Endothelial cell of umbilical vein (primary cell): ENCODE results near the gene SMIM44. TPM values are rescaled to one million over a fixed set of nuclear protein-coding genes. Genes with fewer than 3 reads are reported as not detected.

Experiments used
- BruUV-seq: library from RNA; stranded (reverse); fragments of 400-500 nt; replicated peaks from 2 replicates; lab custom pipeline; 2021; lab: Mats Ljungman, UMichigan
- CTCF ChIA-PET: fragments of 300-600, 350-600 bp; sonication (Branson Sonifier 250); formaldehyde crosslinking; loops from one replicate; lab custom pipeline; 2021; ENCODE audit warnings: antibody characterized with exemption, inconsistent platforms; lab: Charles Lee
- POLR2A ChIA-PET: fragments of 300-600, 350-600 bp; sonication (Branson Sonifier 250); formaldehyde crosslinking; loops from one replicate; lab custom pipeline; 2021; ENCODE audit warnings: antibody characterized with exemption, inconsistent platforms; lab: Charles Lee
- DNase-seq: peaks from one replicate; pipeline ENCODE4 v3.0.0-alpha.2; 2011; ENCODE audit warnings: low read depth, low spot score
- FAIRE-seq: peaks from 2 replicates; lab custom pipeline; 2011; peaks lifted over from hg19 to GRCh38; lab: Jason Lieb, UNC
- H2AFZ ChIP-seq: 2 replicates; pipeline ENCODE4 v1.6.0; 2012; ENCODE audit warnings: low read depth, low read length, control low read depth, inconsistent platforms
- H3K27ac ChIP-seq: 2 replicates; pipeline ENCODE4 v1.5.1; 2011; ENCODE audit warnings: low read depth, mild to moderate bottlenecking, control low read depth, low read length, moderate library complexity; ENCODE audit not compliant: insufficient read depth
- H3K27me3 ChIP-seq, 2 experiments: 2 replicates each; pipeline versions ENCODE4 v1.6.0 to v1.6.1; 2011; ENCODE audit warnings: low read length in 2 of 2, mixed read lengths in 1 of 2; ENCODE audit not compliant: control insufficient read depth in 2 of 2, insufficient read depth in 2 of 2
- H3K36me3 ChIP-seq, 2 experiments: 2 replicates in 1 of 2; 3 replicates in 1 of 2; pipeline ENCODE4 v1.5.1; 2011; ENCODE audit warnings: low read length in 2 of 2, mild to moderate bottlenecking in 1 of 2, moderate library complexity in 1 of 2; ENCODE audit not compliant: control insufficient read depth in 2 of 2, insufficient read depth in 2 of 2; ENCODE audit errors: extremely low read depth in 1 of 2
- H3K4me1 ChIP-seq: 3 replicates; pipeline ENCODE4 v1.5.1; 2011; ENCODE audit warnings: mild to moderate bottlenecking, low read length; ENCODE audit not compliant: control insufficient read depth, insufficient read depth; ENCODE audit errors: extremely low read depth
- H3K4me2 ChIP-seq: 2 replicates; pipeline ENCODE4 v1.6.1; 2011; ENCODE audit warnings: low read length, control low read depth, mixed read lengths; ENCODE audit not compliant: insufficient read depth
- H3K4me3 ChIP-seq, 3 experiments: fragments of 200-600 bp in 1 of 3; sonication (generic), shearing (Covaris generic) in 1 of 3; replicated peaks in 1 of 3; 2 replicates each; pipeline ENCODE4 v1.5.1; 2011 to 2016; ENCODE audit warnings: control low read depth in 3 of 3, low read length in 3 of 3, mild to moderate bottlenecking in 2 of 3, inconsistent platforms in 1 of 3, low read depth in 1 of 3, moderate library complexity in 1 of 3; ENCODE audit not compliant: insufficient read depth in 1 of 3
- H3K79me2 ChIP-seq: 2 replicates; pipeline ENCODE4 v1.6.0; 2012; ENCODE audit warnings: low read length, inconsistent platforms; ENCODE audit not compliant: control insufficient read depth, insufficient read depth
- H3K9ac ChIP-seq: replicated peaks from 2 replicates; pipeline ENCODE3; 2011; ENCODE audit warnings: low read length, control low read depth; ENCODE audit not compliant: insufficient read depth; ENCODE audit errors: extremely low read depth
- H3K9me1 ChIP-seq: replicated peaks from 3 replicates; pipeline ENCODE4 v1.6.0; 2011; ENCODE audit warnings: mild to moderate bottlenecking, low read length; ENCODE audit not compliant: control insufficient read depth, insufficient read depth; ENCODE audit errors: extremely low read depth
- H3K9me3 ChIP-seq: replicated peaks from 2 replicates; pipeline ENCODE4 v1.5.1; 2012; ENCODE audit warnings: low read length, inconsistent platforms; ENCODE audit not compliant: control insufficient read depth, insufficient read depth
- H4K20me1 ChIP-seq: replicated peaks from 2 replicates; pipeline ENCODE3; 2011; ENCODE audit warnings: mild to moderate bottlenecking, low read length; ENCODE audit not compliant: control insufficient read depth, insufficient read depth; ENCODE audit errors: extremely low read depth
- EZH2 ChIP-seq: IDR thresholded peaks from 2 replicates; pipeline ENCODE4 v1.6.1; 2012; ENCODE audit warnings: borderline replicate concordance, low read depth, mild to moderate bottlenecking, moderate library complexity, low read length, inconsistent platforms; ENCODE audit not compliant: severe bottlenecking
- FOS ChIP-seq: IDR thresholded peaks from 2 replicates; pipeline ENCODE4 v1.6.1; 2011; ENCODE audit warnings: mild to moderate bottlenecking, low read length, moderate library complexity, borderline replicate concordance; ENCODE audit not compliant: insufficient read depth
- GATA2 ChIP-seq: IDR thresholded peaks from 2 replicates; pipeline ENCODE4 v1.7.0; 2011; ENCODE audit warnings: low read depth, mild to moderate bottlenecking, moderate library complexity, mixed read lengths, low read length; ENCODE audit not compliant: insufficient read length, insufficient read depth
- JUN ChIP-seq: IDR thresholded peaks from 2 replicates; pipeline ENCODE4 v1.6.1; 2011; ENCODE audit warnings: borderline replicate concordance, low read depth; ENCODE audit not compliant: insufficient read length, insufficient read depth
- MYC ChIP-seq: IDR thresholded peaks from one replicate; pipeline ENCODE4 v1.6.1; 2011; ENCODE audit warnings: mild to moderate bottlenecking, low read depth, low read length
- POLR2A ChIP-seq: IDR thresholded peaks from 2 replicates; pipeline ENCODE4 v1.6.1; 2012; ENCODE audit warnings: low read depth, mild to moderate bottlenecking, control low read depth, low read length
- POLR2AphosphoS5 ChIP-seq: IDR thresholded peaks from 2 replicates; pipeline ENCODE4 v1.6.1; 2012; ENCODE audit warnings: low read depth, mild to moderate bottlenecking, control low read depth, low read length, moderate library complexity; ENCODE audit not compliant: insufficient read depth
- dilution Hi-C: fragments of 300-500 bp; cut with MboI; formaldehyde crosslinking; loops from one replicate; pipeline ENCODE4 v1.15.0; 2019; ENCODE audit warnings: low sequenced_read_pairs; ENCODE audit not compliant: extremely low pct_ligation_motif_present
- intact Hi-C: fragments of 100-400 bp; cut with micrococcal nuclease; formaldehyde crosslinking; loops from one replicate; pipeline ENCODE4 v1.10.0; 2022
- polyA plus RNA-seq, 4 experiments: library from polyadenylated mRNA; depleted of rRNA in 3 of 4; stranded (reverse) in 3 of 4; unstranded in 1 of 4; fragments of >200 nt; gene quantifications; 2 replicates each; pipeline versions ENCODE4 v1.2.1 to v1.2.3, GENCODE V29; 2011 to 2012; ENCODE audit warnings: missing spikeins in 1 of 4
- total RNA-seq: library from RNA; stranded (reverse); gene quantifications from 2 replicates; pipeline ENCODE4 v1.2.3, GENCODE V29; 2021
- TF ChIP-seq, protein P1 (sequence below), 2 donors: IDR thresholded peaks; 1 replicate in 1 of 2; 2 replicates in 1 of 2; pipeline ENCODE4 v1.5.1; 2011; ENCODE audit warnings: low read length in 2 of 2, mild to moderate bottlenecking in 2 of 2, moderate library complexity in 2 of 2, control low read depth in 1 of 2, inconsistent platforms in 1 of 2, low read depth in 1 of 2; ENCODE audit not compliant: insufficient read depth in 1 of 2; ENCODE audit errors: extremely low read depth in 1 of 2
- TF ChIP-seq, protein P2 (sequence below): IDR thresholded peaks from 2 replicates; pipeline ENCODE4 v1.6.1; 2011; ENCODE audit not compliant: insufficient read depth, insufficient read length

Gene SMIM44
- total and polyA plus RNA-seq, 2 donors (not counting 3 experiments of a cell fraction or from before 2014, with no cell fraction given): not detected

DNA sequence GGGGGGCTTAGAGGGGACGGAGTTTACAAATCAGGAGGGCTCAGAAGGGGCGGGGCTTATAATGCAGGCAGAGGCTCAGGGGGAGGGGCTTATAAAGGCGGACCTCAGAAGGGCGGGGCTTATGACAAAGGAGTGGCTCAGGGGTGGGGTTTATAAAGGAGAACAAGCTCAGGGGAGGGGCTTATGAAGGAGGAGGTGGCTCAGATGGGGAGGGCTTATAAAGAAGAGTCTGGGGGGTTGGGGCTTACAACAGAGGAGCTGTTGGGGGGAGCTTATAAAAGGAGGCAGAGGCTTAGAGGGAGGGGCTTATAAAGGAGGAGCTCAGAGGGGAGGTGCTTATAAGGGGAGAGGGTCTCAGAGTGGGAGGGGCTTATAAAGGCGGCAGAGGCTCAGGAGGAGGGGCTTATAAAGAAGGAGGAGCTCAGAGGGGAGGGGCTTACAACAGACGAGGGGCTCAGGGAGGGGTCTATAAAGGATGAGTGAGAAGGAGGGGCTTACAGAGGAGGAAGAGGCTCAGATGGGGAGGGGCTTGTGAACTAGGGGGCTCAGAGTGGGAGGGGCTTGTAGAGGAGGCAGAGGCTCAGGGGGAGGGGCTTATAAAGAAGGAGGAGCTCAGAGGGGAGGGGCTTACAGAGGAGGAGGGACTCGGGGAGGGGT lies 3.9 kb downstream of the SMIM44 start:
- H3K27ac ChIP-seq: no peak overlapping the region
- no peaks in the 10 kb centered on the region for H3K79me2 ChIP-seq
- no peak for FAIRE-seq
- POLR2A ChIA-PET: no interaction called here
- H3K4me1 ChIP-seq: no peaks in the 10 kb centered on the region
- intact Hi-C loops: no loop called here
- H2AFZ ChIP-seq: no peak overlapping the region
- TF ChIP-seq, protein P1, sequence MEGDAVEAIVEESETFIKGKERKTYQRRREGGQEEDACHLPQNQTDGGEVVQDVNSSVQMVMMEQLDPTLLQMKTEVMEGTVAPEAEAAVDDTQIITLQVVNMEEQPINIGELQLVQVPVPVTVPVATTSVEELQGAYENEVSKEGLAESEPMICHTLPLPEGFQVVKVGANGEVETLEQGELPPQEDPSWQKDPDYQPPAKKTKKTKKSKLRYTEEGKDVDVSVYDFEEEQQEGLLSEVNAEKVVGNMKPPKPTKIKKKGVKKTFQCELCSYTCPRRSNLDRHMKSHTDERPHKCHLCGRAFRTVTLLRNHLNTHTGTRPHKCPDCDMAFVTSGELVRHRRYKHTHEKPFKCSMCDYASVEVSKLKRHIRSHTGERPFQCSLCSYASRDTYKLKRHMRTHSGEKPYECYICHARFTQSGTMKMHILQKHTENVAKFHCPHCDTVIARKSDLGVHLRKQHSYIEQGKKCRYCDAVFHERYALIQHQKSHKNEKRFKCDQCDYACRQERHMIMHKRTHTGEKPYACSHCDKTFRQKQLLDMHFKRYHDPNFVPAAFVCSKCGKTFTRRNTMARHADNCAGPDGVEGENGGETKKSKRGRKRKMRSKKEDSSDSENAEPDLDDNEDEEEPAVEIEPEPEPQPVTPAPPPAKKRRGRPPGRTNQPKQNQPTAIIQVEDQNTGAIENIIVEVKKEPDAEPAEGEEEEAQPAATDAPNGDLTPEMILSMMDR (IDR thresholded peaks at IDR 0.05; ENCODE audit: extremely low read depth in 1 of 2, insufficient read depth in 1 of 2, low read depth in 1 of 2, low read length in 2 of 2): no peak
- no peak for TF ChIP-seq GATA2
- no peak for TF ChIP-seq FOS
- TF ChIP-seq, protein P2, sequence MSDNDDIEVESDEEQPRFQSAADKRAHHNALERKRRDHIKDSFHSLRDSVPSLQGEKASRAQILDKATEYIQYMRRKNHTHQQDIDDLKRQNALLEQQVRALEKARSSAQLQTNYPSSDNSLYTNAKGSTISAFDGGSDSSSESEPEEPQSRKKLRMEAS: no peak
- no peak for TF ChIP-seq JUN
- TF ChIP-seq POLR2AphosphoS5: no peak
- no peak for TF ChIP-seq EZH2
- no peak for TF ChIP-seq POLR2A
- no peak for TF ChIP-seq MYC
- no peaks in the 10 kb centered on the region for H3K36me3 ChIP-seq
- H3K9me1 ChIP-seq: no peaks in the 10 kb centered on the region
- H3K27me3 ChIP-seq: peaks cover 3 to 11% of the 10 kb centered on the region in 2 experiments
- DNase-seq: no peak
- no peak overlapping the region for H3K9ac ChIP-seq
- no TSS peak for BruUV-seq
- dilution Hi-C loops: no loop called here
- no peaks in the 10 kb centered on the region for H3K9me3 ChIP-seq
- CTCF ChIA-PET: interaction anchor here (0.6 to 1.5 kb wide), 4 partner anchors 10 to 976 kb away, joined by 4 to 8 read pairs (median 5); no protein-coding TSS in a partner anchor
- no peak overlapping the region for H3K4me2 ChIP-seq
- no peaks in the 10 kb centered on the region for H4K20me1 ChIP-seq
- no peak overlapping the region for H3K4me3 ChIP-seq
